ENCODE data around the gene DCAF7. TPM values are rescaled to one million over a fixed set of nuclear protein-coding genes. Genes with fewer than 3 reads are reported as not detected.

DCAF7 gene
- 81.0 TPM for total RNA-seq
- 19.9 TPM for polyA plus RNA-seq (ENCODE audit: insufficient read depth, low read depth, low replicate concordance)
- long read RNA-seq, donor 1, full-length matches to known transcripts, result 17 of 48 reads
- long read RNA-seq, donor 1, partial matches to known transcripts, result 31 of 48 reads
- long read RNA-seq, donor 1, other reads (novel, unspliced or antisense), result 0 of 48 reads
- long read RNA-seq, donor 2, full-length matches to known transcripts, result 15 of 20 reads
- long read RNA-seq, donor 2, partial matches to known transcripts, result 5 of 20 reads
- long read RNA-seq, donor 2, other reads (novel, unspliced or antisense), result 0 of 20 reads
- long read RNA-seq, donor 3, full-length matches to known transcripts, result 15 of 38 reads
- long read RNA-seq, donor 3, partial matches to known transcripts, result 23 of 38 reads
- long read RNA-seq, donor 3, other reads (novel, unspliced or antisense), result 0 of 38 reads
- long read RNA-seq, donor 4, full-length matches to known transcripts, result 20 of 31 reads
- long read RNA-seq, donor 4, partial matches to known transcripts, result 11 of 31 reads
- long read RNA-seq, donor 4, other reads (novel, unspliced or antisense), result 0 of 31 reads
- long read RNA-seq, donor 5, full-length matches to known transcripts, result 2 of 2 reads
- long read RNA-seq, donor 5, partial matches to known transcripts, result 0 of 2 reads
- long read RNA-seq, donor 5, other reads (novel, unspliced or antisense), result 0 of 2 reads
- long read RNA-seq, donor 6, result 0 reads
- long read RNA-seq, donor 7, full-length matches to known transcripts, result 20 of 83 reads
- long read RNA-seq, donor 7, partial matches to known transcripts, result 2 of 83 reads
- long read RNA-seq, donor 7, other reads (novel, unspliced or antisense), result 61 of 83 reads
- long read RNA-seq, donor 8, full-length matches to known transcripts, result 15 of 40 reads
- long read RNA-seq, donor 8, partial matches to known transcripts, result 25 of 40 reads
- long read RNA-seq, donor 8, other reads (novel, unspliced or antisense), result 0 of 40 reads
- long read RNA-seq, donor 9, full-length matches to known transcripts, result 8 of 13 reads
- long read RNA-seq, donor 9, partial matches to known transcripts, result 5 of 13 reads
- long read RNA-seq, donor 9, other reads (novel, unspliced or antisense), result 0 of 13 reads
- long read RNA-seq, donor 10, full-length matches to known transcripts, result 7 of 17 reads
- long read RNA-seq, donor 10, partial matches to known transcripts, result 10 of 17 reads
- long read RNA-seq, donor 10, other reads (novel, unspliced or antisense), result 0 of 17 reads

GRCh38 chr17:63549946-63550816 is at the start of gene DCAF7:
Gene DCAF7, plus strand, starts transcription at chr17:63550477. Its CDS starts 201 bp downstream, at chr17:63550678.
- H3K4me3 ChIP-seq (ENCODE audit: low read length in 3 of 3), result peak within 1 kb of the TSS; percentile 94 to 98 (median 96)
- intact Hi-C loops (cut with DNase I), result no loop called here
- H3K36me3 ChIP-seq (ENCODE audit: control insufficient read depth in 2 of 3, insufficient read depth in 3 of 3, low read length in 3 of 3), result no peaks in the 10 kb centered on the region
- no peak for TF ChIP-seq CTCF (IDR thresholded peaks at IDR 0.05; ENCODE audit: borderline replicate concordance, extremely low read depth, insufficient read depth)
- H3K4me1 ChIP-seq (ENCODE audit: control insufficient read depth in 2 of 3, insufficient read depth in 2 of 3, low read depth in 1 of 3, low read length in 3 of 3), result peaks cover 0 to 15% (median 8%) of the 10 kb centered on the region in 3 donors
- H3K27ac ChIP-seq (ENCODE audit: low read depth in 2 of 2, low read length in 2 of 2), result peak within 1 kb of the TSS; percentile 92 to 95
- FAIRE-seq, result peak; percentile 98
- H3K9me3 ChIP-seq (ENCODE audit: control insufficient read depth in 2 of 3, insufficient read depth in 1 of 3, low read length in 3 of 3), result no peaks in the 10 kb centered on the region
- peak within 1 kb of the TSS; percentile 63 to 93 (median 93) for H3K9ac ChIP-seq (ENCODE audit: low read length in 3 of 3)
- H3K27me3 ChIP-seq (ENCODE audit: control insufficient read depth, insufficient read depth, low read length), result no peaks in the 10 kb centered on the region
- peak; percentile 99 to 100 (median 100) for DNase-seq

- DNase-seq (peak in 1 of 5 donors; percentile 13), FAIRE-seq (no peak)
- Histone ChIP-seq H3K9me3 (ENCODE audit: control insufficient read depth in 2 of 3, insufficient read depth in 1 of 3, low read length in 3 of 3) (no peaks in the 10 kb centered on the region), H3K27me3 (ENCODE audit: control insufficient read depth, insufficient read depth, low read length) (no peaks in the 10 kb centered on the region), H3K36me3 (ENCODE audit: control insufficient read depth in 2 of 3, insufficient read depth in 3 of 3, low read length in 3 of 3) (no peaks in the 10 kb centered on the region), H3K27ac (ENCODE audit: low read depth in 2 of 2, low read length in 2 of 2) (no peak overlapping the region), H3K9ac (ENCODE audit: low read length in 3 of 3) (no peak overlapping the region), H3K4me3 (ENCODE audit: low read length in 3 of 3) (no peak overlapping the region), H3K4me1 (ENCODE audit: control insufficient read depth in 2 of 3, insufficient read depth in 2 of 3, low read depth in 1 of 3, low read length in 3 of 3) (peaks cover 0 to 5% (median 0%) of the 10 kb centered on the region in 3 donors)
- TF ChIP-seq CTCF (IDR thresholded peaks at IDR 0.05; ENCODE audit: borderline replicate concordance, extremely low read depth, insufficient read depth), result no peak
- intact Hi-C loops (cut with DNase I), result no loop called here
Observed at GRCh38 chr17:63500543-63501390, 49.5 kb upstream of the DCAF7 start.

Data from kidney (tissue), 22 donors.